HepG2 (cell line): Measurements from ENCODE around the gene GNPNAT1. TPM values are rescaled to one million over a fixed set of nuclear protein-coding genes. Genes with fewer than 3 reads are reported as not detected.

Experiments
- ATAC-seq: fragments of 200-7000 bp; cut with Tn5 transposase; 3 replicates; pipeline ENCODE4 v1.9.1; 2020; ENCODE audit warnings: mild to moderate bottlenecking, moderate library complexity
- BruUV-seq: library from RNA; stranded (reverse); fragments of 400-500 nt; replicated peaks from 2 replicates; lab custom pipeline; 2021; lab: Mats Ljungman, UMichigan
- CTCF ChIA-PET: fragments of 300-600 bp; formaldehyde crosslinking; extraction: SDS; loops from one replicate; lab custom pipeline; 2021; ENCODE audit warnings: low total read pairs, inconsistent platforms, low intra/inter-chr PET ratio; lab: Yijun Ruan, JAX
- POLR2A ChIA-PET: fragments of 350-600 bp; sonication (Branson Sonifier 250); formaldehyde crosslinking; loops from one replicate; lab custom pipeline; 2020; ENCODE audit warnings: antibody characterized with exemption, inconsistent platforms; lab: Yijun Ruan, JAX
- DNase-seq: peaks from one replicate; pipeline ENCODE4 v3.0.0-alpha.2; 2015; ENCODE audit warnings: low spot score
- FAIRE-seq: peaks from 3 replicates; lab custom pipeline; 2011; peaks lifted over from hg19 to GRCh38; lab: Jason Lieb, UNC
- H2AFZ ChIP-seq: one replicate; pipeline ENCODE4 v1.6.1; 2011; ENCODE audit warnings: low read length, inconsistent platforms
- H3K27ac ChIP-seq: fragments of 300-600 bp; 3 replicates; pipeline ENCODE4 v1.8.0; 2011; ENCODE audit warnings: mixed run types, mild to moderate bottlenecking, mixed read lengths, low read length, inconsistent platforms; ENCODE audit not compliant: insufficient read depth; ENCODE audit errors: extremely low read length
- H3K27me3 ChIP-seq, 2 experiments: fragments of 200-600 bp in 1 of 2; 2 replicates in 1 of 2; 3 replicates in 1 of 2; pipeline versions ENCODE4 v1.6.0 to v1.8.0; 2011; ENCODE audit warnings: low read length in 2 of 2, mild to moderate bottlenecking in 2 of 2, moderate library complexity in 2 of 2, inconsistent platforms in 1 of 2; ENCODE audit not compliant: insufficient read depth in 2 of 2, control insufficient read depth in 1 of 2
- H3K36me3 ChIP-seq, 2 experiments: fragments of 200-600 bp in 1 of 2; replicated peaks in 1 of 2; 2 replicates in 1 of 2; 3 replicates in 1 of 2; pipeline versions ENCODE4 v1.5.1 to v1.8.0; 2011; ENCODE audit warnings: low read length in 2 of 2, inconsistent platforms in 1 of 2; ENCODE audit not compliant: insufficient read depth in 2 of 2, control insufficient read depth in 1 of 2
- H3K4me1 ChIP-seq: 2 replicates; pipeline ENCODE4 v1.5.1; 2012; ENCODE audit warnings: low read length, inconsistent platforms; ENCODE audit not compliant: insufficient read depth
- H3K4me2 ChIP-seq: 2 replicates; pipeline ENCODE4 v1.6.0; 2011; ENCODE audit warnings: low read depth, low read length, inconsistent platforms
- H3K4me3 ChIP-seq, 3 experiments: fragments of 200-600 bp in 1 of 3; sonication (generic), shearing (Covaris generic) in 1 of 3; replicated peaks in 1 of 3; 2 replicates each; pipeline ENCODE4 v1.5.1; 2011 to 2016; ENCODE audit warnings: low read length in 3 of 3, inconsistent platforms in 2 of 3, low read depth in 2 of 3, mild to moderate bottlenecking in 2 of 3, control low read depth in 1 of 3, mixed read lengths in 1 of 3; ENCODE audit not compliant: insufficient read depth in 1 of 3
- H3K79me2 ChIP-seq: one replicate; pipeline ENCODE4 v1.6.1; 2011; ENCODE audit warnings: low read length, inconsistent platforms; ENCODE audit not compliant: insufficient read depth
- H3K9ac ChIP-seq: 2 replicates; pipeline ENCODE4 v1.6.0; 2011; ENCODE audit warnings: mild to moderate bottlenecking, low read depth, low read length, inconsistent platforms; ENCODE audit not compliant: insufficient read depth
- H3K9me3 ChIP-seq: 2 replicates; pipeline ENCODE4 v1.5.1; 2012; ENCODE audit warnings: mild to moderate bottlenecking, low read length
- H4K20me1 ChIP-seq: 2 replicates; pipeline ENCODE4 v1.6.0; 2011; ENCODE audit warnings: inconsistent platforms, mild to moderate bottlenecking, low read length, moderate library complexity; ENCODE audit not compliant: insufficient read depth
- MAX ChIP-seq: IDR thresholded peaks from 2 replicates; pipeline ENCODE4 v1.6.1; 2012; ENCODE audit warnings: inconsistent platforms
- POGZ ChIP-seq: sonication (generic); formaldehyde crosslinking; IDR thresholded peaks from 2 replicates; pipeline ENCODE4 v1.4.0; 2020; ENCODE audit warnings: mild to moderate bottlenecking, missing genetic modification reagents
- RAD21 ChIP-seq: fragments of 450-650 bp; formaldehyde crosslinking; IDR thresholded peaks from 2 replicates; pipeline ENCODE4 v1.5.0; 2020; ENCODE audit warnings: mild to moderate bottlenecking
- ZNF747 ChIP-seq: sonication (generic); formaldehyde crosslinking; IDR thresholded peaks from 2 replicates; pipeline ENCODE4 v1.8.1; 2023; ENCODE audit warnings: missing genetic modification reagents, mild to moderate bottlenecking, borderline replicate concordance
- WGBS: methylation state at CpG from one replicate; pipeline ENCODE4 v1.1.6; 2017; ENCODE audit warnings: low lambda C conversion rate; 5-methylcytosine and 5-hydroxymethylcytosine counted together
- in situ Hi-C: cut with HindIII; loops from 2 replicates; pipeline ENCODE4 v1.10.0; 2017; ENCODE audit warnings: low pct_unique_long_range_greater_than_20kb; ENCODE audit not compliant: extremely low pct_ligation_motif_present
- intact Hi-C: fragments of 100-400 bp; cut with micrococcal nuclease; formaldehyde crosslinking; loops from one replicate; pipeline ENCODE4 v1.10.0; 2022; ENCODE audit not compliant: unreplicated experiment
- polyA plus RNA-seq, 8 experiments: library from polyadenylated mRNA; depleted of rRNA in 3 of 8; stranded (reverse) in 7 of 8; unstranded in 1 of 8; fragments of >200 nt; fragmentation: Illumina TruSeq in 4 of 8; extraction: Trizol in 4 of 8; gene quantifications; 2 replicates each; pipeline versions ENCODE4 v1.2.1 to v1.2.3, GENCODE V29; 2011 to 2016; ENCODE audit warnings: low read depth in 4 of 8, missing spikeins in 1 of 8, mixed read lengths in 1 of 8; ENCODE audit not compliant: insufficient read depth in 1 of 8
- total RNA-seq, 5 experiments: library from RNA; depleted of rRNA; stranded (reverse); fragments of >200 nt; fragmentation: Illumina TruSeq; extraction: Trizol; gene quantifications; 2 replicates each; pipeline ENCODE4 v1.2.3, GENCODE V29; 2016; ENCODE audit warnings: low read depth in 1 of 5

GNPNAT1 gene
- total and polyA plus RNA-seq, 2 of the 13 experiments (the other 11 are each of a cell fraction or from before 2014, with no cell fraction given), result 38.3 to 54.9 TPM

- peak; percentile 32; the same call in 1 of the 2 replicates for TF ChIP-seq RAD21
- TF ChIP-seq, all 625 proteins: peak for 347
Observed at GRCh38 chr14:52791223-52792096, at the start of gene GNPNAT1 (continued).

- Histone ChIP-seq H3K79me2 (no peaks in the 10 kb centered on the region), H3K36me3 (no peaks in the 10 kb centered on the region), H3K4me3 (no peak overlapping the region), H2AFZ (no peak overlapping the region), H3K4me1 (peaks cover 69% of the 10 kb centered on the region), H3K9ac (no peak overlapping the region), H3K27ac (no peak overlapping the region), H3K4me2 (peak overlapping the region; percentile 9; the same call in 1 of the 2 replicates), H3K9me3 (no peaks in the 10 kb centered on the region), H4K20me1 (no peaks in the 10 kb centered on the region), H3K27me3 (no peaks in the 10 kb centered on the region)
- intact Hi-C loops, result no loop called here
- ChIA-PET CTCF (interaction anchor here (1.3 kb wide), 1 partner anchor 17 kb away, joined by 5 read pairs; no protein-coding TSS in a partner anchor), POLR2A (interaction anchor here (1.0 kb wide), 1 partner anchor 85 kb away, joined by 3 read pairs; no protein-coding TSS in a partner anchor)
- BruUV-seq, result no TSS peak
- ATAC-seq (peak; percentile 56), FAIRE-seq (no peak), DNase-seq (no peak)
- TF ChIP-seq ZNF747 (CRISPR knock-in tag), result no peak
- 0 out of 2 replicates have a peak, but pooled peaks have one; percentile 8 for TF ChIP-seq POGZ (CRISPR knock-in tag)
- 36% methylated on average over 3 of the region's 3 CpGs for WGBS
- in situ Hi-C loops, result no loop called here
Observed at GRCh38 chr14:52840877-52841276, 49.5 kb upstream of the GNPNAT1 start.

- Histone ChIP-seq H3K4me3 (no peak overlapping the region), H3K4me2 (peak overlapping the region; percentile 58), H3K9ac (no peak overlapping the region), H2AFZ (peak overlapping the region; percentile 51), H3K9me3 (no peaks in the 10 kb centered on the region), H3K36me3 (no peaks in the 10 kb centered on the region), H3K4me1 (peaks cover 46% of the 10 kb centered on the region), H3K27me3 (no peaks in the 10 kb centered on the region), H3K27ac (no peak overlapping the region), H3K79me2 (no peaks in the 10 kb centered on the region), H4K20me1 (no peaks in the 10 kb centered on the region)
- in situ Hi-C loops (no loop called here), intact Hi-C loops (no loop called here)
- POLR2A ChIA-PET, result interaction anchor here (0.6 kb wide), 1 partner anchor 82 kb away, joined by 4 read pairs; no protein-coding TSS in a partner anchor
- peak; percentile 53; the same call in 2 of the 3 replicates for ATAC-seq
- WGBS, result 22% methylated on average over 7 of the region's 7 CpGs
- DNase-seq, result no peak
- BruUV-seq, result no TSS peak
- no peak for FAIRE-seq
- CTCF ChIA-PET, result no interaction called here
- peak; percentile 44; the same call in 1 of the 2 replicates for TF ChIP-seq MAX
Observed at GRCh38 chr14:52837451-52837850, 46.0 kb upstream of the GNPNAT1 start.
